Skin epidermis (tissue), 12 donors: ENCODE results near the gene HCK.
"Not testable (repeated sequence)": the region's sequence is repeated elsewhere in the genome, so short reads cannot be mapped to it uniquely, and the experiment has no call there.

Source experiments
- H3K27ac ChIP-seq, 21 experiments: fragments of 200-600 bp; sonication (generic) in 11 of 21; one replicate each; pipeline ENCODE4 v1.5.0; 2020; ENCODE audit warnings: mild to moderate bottlenecking in 3 of 21, inconsistent platforms in 2 of 21, moderate library complexity in 2 of 21
- H3K4me3 ChIP-seq, 7 experiments: fragments of 200-600 bp; sonication (generic) in 2 of 7; one replicate each; pipeline ENCODE4 v1.5.0; 2020; ENCODE audit warnings: inconsistent platforms in 2 of 7, mild to moderate bottlenecking in 2 of 7, moderate library complexity in 1 of 7

The HCK gene

DNA sequence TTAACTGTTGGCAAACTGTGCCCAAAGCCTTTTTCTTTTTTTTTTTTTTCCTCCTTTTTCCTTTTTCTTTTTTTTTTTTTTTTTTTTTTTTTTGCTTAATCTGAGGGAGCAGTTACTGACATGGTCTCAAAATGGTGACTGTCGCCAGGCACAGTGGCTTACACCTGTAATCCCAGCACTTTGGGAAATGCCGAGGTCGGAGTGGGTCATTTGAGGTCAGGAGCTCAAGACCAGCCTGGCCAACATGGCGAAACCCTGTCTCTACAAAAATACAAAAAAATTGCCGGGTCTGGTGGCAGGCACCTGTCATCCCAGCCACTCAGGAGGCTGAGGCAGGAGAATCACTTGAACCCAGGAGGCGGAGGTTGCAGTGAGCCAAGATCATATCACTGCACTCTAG, 64.8 kb downstream of the HCK start:
- not testable (repeated sequence) for H3K27ac ChIP-seq, H3K4me3 ChIP-seq

GRCh38 chr20:32118427-32118826, 66.4 kb downstream of the HCK start:
- H3K27ac ChIP-seq = not testable (repeated sequence)

DNA sequence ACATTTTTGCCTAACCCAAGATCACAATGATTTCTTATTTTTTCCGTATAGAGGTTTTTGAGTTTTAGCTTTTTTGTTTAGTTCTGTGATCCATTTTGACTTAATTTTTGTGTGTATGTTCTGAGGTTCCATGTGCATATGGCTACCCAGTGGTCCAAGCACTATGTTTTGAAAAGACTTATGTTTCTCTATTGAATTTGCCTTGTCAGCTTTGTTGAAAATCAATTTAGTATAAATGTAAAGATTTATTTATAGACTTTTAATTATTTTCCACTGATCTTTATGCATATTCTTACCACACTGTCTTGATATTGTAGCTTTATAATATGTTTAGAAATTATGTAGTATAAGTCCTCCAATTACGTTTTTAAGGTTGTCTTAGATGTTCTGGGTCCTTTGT, 67.7 kb downstream of the HCK start:
- Histone ChIP-seq H3K27ac (no peak overlapping the region), H3K4me3 (no peak overlapping the region)

More at GRCh38 chr20:32118427-32118826, 66.4 kb downstream of the HCK start:
- H3K4me3 ChIP-seq = not testable (repeated sequence)

DNA sequence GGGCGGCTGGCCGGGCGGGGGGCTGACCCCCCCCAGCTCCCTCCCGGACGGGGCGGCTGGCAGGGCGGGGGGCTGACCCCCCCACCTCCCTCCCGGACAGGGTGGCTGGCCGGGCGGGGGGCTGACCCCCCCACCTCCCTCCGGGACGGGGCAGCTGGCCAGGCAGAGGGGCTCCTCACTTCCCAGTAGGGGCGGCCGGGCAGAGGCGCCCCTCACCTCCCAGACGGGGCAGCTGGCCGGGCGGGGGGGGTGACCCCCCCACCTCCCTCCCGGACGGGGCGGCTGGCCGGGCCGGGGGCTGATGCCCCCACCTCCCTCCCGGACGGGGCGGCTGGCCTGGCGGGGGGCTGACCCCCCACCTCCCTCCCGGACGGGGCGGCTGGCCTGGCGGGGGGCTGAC, 69.9 kb downstream of the HCK start:
- H3K27ac ChIP-seq, H3K4me3 ChIP-seq: not testable (repeated sequence)

DNA sequence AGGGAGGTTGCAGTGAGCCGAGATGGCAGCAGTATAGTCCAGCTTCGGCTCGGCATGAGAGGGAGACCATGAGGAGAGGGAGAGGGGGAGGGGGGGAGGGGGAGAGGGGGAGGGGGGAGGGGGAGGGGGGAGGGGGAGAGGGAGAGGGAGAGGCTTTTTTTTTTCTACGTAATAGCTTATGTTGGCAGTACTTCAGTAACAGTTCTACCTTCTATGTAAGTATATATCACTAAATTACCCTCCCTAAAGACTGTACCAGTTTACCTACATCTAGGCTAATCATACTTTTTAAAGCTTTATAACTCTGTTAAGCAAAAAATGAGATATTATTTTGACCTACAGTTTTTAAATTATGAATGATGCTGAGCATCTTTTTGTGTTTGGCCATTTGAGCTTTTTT, 71.0 kb downstream of the HCK start:
- no peak overlapping the region for H3K4me3 ChIP-seq
- no peak overlapping the region for H3K27ac ChIP-seq

- no peak overlapping the region for H3K4me3 ChIP-seq
- no peak overlapping the region for H3K27ac ChIP-seq
These were observed 72.9 kb downstream of the HCK start for GRCh38 chr20:32124916-32125454.

DNA sequence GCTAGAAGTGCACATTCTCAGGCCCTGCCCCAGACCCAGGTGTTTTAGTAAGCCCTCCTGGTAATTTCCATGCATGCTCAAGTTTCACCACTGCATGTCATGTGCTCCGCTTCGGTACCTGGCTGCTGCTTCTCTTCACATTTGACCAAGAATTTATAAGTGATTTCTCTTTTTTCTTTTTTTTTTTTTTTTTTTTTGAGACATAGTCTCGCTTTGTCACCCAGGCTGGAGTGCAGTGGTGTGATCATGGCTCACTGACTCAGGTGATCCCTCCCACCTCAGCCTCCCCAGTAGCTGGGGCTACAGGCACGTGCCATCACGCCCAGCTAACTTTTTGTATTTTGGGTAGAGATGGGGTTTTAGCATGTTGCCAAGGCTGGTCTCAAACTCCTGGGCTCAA, 73.5 kb downstream of the HCK start:
- no peak overlapping the region for H3K4me3 ChIP-seq
- H3K27ac ChIP-seq = no peak overlapping the region

- Histone ChIP-seq H3K27ac (no peak overlapping the region), H3K4me3 (no peak overlapping the region)
These were observed 74.9 kb downstream of the HCK start for GRCh38 chr20:32126919-32127318.

DNA sequence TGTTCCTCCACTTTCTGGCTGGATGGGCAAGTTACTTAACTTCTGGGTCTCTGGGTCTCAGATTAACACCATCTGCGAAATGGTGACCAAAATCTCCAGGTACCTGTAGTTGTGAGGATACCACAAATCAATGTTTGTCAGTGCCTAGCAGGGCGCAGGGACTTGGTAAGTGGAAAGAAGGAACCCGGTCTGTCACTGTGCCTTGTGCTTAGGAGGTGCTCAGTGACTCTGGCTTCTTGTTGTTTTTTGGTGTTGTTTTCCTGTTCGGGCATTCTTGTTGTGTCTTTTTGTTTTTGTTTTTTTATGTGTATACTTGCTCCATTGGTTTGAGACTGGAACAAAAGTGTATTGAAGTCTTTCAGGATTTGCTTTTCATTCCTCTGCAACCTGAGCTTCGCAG, 75.3 kb downstream of the HCK start:
- Histone ChIP-seq H3K4me3 (no peak overlapping the region), H3K27ac (no peak overlapping the region)

DNA sequence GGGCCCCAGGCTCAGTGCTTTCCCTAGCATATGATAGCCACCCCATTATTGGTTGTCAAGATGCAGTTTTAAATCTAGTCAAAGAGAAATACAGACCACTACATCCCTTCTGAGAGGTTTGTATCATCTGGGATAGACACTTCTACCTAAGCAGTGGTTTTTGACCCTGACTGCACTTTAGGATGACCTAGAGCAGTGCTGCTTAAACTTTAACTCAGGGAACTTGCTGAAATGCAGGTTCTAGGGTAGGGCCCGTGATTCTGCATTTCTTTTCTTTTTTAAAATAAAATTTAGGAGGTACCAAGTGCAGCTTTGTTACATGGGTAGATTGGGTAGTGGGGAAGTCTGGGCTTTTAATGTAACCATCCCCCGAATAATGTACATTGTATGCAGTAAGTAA, 76.1 kb downstream of the HCK start:
- Histone ChIP-seq H3K27ac (no peak overlapping the region), H3K4me3 (no peak overlapping the region)

DNA sequence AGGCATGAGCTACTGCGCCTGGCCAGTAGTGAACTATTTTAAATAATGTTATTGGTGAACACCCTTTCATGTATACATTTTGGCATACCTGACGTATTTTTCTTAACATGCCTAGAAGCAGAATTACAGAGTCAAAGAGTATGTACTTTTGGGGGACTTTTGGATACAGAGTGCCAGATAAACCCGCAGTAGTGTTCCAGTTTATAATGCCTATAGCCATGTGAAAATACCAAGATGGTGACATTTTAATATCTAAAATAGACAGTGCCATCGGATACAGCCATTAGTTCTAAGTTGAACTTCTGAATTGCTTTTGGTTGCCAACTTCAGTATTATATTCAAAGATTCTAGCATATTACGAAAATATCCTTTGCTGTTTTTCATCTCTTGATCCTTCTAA, 77.8 kb downstream of the HCK start:
- Histone ChIP-seq H3K4me3 (no peak overlapping the region), H3K27ac (no peak overlapping the region)

DNA sequence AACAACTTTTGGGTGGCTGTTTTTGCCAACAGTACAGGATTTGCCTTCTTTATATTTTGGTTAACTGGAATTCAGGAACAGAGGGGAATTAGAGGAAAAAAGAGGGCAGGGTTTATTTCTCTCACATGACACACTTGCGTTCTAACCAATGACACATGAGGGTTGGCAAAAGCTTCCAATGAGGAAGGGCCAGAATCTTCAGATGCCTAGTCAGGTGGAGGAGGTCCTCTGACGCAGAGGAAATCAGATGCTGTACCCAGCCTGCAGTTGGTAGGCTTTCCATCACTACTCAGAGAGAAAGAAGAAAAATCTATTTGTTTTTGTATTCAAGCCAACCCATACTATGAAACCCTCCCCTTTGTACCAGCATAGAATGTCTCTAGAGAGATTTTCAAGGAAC, 78.3 kb downstream of the HCK start:
- Histone ChIP-seq H3K4me3 (no peak overlapping the region), H3K27ac (no peak overlapping the region)

DNA sequence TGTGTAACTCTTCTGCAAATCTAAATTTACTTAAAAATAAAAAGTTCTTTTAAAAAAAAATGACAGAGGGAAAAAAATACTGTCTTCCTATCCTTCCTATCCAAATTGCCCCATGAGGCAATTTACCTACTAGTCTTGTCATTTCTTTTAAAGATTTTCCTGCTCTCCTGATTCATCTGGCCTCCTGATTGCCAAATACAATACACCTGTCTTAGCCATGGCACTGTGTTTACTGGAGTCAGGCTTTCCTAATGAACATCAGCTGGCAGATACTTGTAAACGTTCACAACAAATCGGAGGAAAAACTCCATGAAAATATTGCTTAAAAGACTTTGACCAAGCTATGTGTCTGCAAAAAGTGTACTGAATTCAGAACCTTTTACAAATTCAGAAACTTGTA, 78.9 kb downstream of the HCK start:
- Histone ChIP-seq H3K27ac (no peak overlapping the region), H3K4me3 (no peak overlapping the region)

DNA sequence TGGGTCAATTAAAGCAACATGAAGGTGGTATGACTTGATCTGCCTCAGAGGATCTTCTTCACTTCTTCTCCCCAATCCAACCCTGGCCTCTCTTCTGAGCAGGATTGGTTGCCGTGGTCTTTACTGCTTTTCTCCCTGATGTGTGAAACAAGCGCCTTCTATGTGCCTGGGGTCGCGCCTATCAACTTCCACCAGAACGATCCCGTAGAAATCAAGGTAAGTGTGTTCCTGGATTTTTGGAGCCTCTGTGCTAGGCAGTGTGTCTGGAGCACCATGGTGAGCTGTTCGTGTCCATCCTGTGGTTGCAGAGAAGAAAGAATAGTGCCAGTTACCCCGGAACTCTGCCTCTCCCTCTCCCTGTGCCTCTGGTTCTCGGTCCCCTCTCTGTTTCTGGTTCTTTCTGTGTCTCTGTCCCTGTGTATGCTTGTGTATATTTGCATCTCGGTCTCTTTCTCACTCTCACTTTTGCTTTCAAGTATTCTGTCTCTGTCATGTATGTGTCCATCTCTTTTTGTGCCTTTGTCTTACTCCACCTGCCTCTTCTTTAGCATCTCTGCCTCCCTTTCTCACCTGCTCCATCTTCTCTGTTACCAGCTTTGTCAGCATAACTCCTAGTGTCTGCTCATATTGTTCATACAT, 81.0 kb downstream of the HCK start:
- no peak overlapping the region for H3K4me3 ChIP-seq
- H3K27ac ChIP-seq = no peak overlapping the region

- Histone ChIP-seq H3K4me3 (no peak overlapping the region), H3K27ac (no peak overlapping the region)
These were observed 82.0 kb downstream of the HCK start for GRCh38 chr20:32134026-32134425.

DNA sequence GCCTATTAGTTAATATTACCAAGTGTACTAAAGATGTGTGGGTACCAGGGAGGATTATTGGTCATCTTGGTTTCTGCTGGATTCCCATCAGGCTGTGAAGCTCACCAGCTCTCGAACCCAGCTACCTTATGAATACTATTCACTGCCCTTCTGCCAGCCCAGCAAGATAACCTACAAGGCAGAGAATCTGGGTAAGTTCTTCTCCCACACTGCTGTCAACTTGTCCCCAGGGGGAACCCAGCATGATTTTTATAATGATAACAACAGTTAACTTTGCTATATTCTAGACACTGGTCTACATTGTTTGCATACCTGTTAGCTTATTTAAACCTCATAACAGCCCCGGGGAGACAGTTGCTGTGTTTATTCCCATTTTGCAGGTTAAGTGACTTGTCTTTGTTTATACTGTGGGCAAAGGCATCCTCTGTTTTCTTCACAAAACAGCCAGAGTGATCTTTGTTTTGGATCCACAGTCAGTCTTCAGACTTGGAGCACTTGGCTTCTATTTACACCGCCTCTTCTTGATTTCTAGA, 84.0 kb downstream of the HCK start:
- H3K27ac ChIP-seq = no peak overlapping the region

GRCh38 chr20:32138921-32139320, 86.9 kb downstream of the HCK start:
- Histone ChIP-seq H3K4me3 (no peak overlapping the region), H3K27ac (no peak overlapping the region)

More for the DNA sequence above, 84.0 kb downstream of the HCK start:
- H3K4me3 ChIP-seq = no peak overlapping the region

DNA sequence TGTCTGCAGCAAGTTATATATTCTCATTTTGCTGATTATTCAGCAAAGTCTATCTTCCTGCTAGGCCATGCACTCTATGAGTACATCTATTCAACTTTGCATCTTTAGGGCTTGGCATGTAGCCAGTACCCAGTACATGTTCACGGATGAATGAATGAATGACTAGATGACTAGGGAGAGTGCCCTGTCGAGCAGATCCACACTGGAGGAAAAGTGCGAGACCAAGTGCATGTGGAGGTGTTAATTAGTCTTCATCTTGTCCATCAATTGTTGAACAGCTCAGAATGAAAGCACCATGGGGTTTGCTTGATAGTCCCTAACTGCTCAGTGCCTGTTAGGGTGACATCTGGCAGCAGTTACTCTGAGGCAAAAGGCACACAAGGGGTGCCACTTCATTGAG, 87.9 kb downstream of the HCK start:
- H3K27ac ChIP-seq = no peak overlapping the region
- no peak overlapping the region for H3K4me3 ChIP-seq

DNA sequence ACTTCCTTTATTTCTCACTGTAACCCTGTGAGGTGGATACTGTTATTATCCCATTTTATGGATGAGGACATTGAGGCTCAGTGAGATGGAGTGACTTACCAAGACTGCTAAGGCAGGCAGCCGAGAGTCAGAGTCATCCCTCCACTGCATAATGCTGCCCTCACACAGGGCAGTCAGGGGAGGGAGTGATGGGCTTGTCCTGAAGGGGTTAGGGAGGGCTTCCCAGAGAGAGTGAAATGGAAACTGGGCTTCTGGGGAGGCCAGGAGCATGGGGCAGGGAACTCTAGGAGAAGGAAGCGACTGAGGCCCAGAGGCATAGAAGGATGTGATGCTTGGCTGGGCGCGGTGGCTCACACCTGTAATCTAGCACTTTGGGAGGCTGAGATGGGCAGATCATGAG, 88.6 kb downstream of the HCK start:
- no peak overlapping the region for H3K27ac ChIP-seq
- H3K4me3 ChIP-seq = no peak overlapping the region

- no peak overlapping the region for H3K4me3 ChIP-seq
- H3K27ac ChIP-seq = no peak overlapping the region
These were observed 89.5 kb downstream of the HCK start for GRCh38 chr20:32141465-32141980.

DNA sequence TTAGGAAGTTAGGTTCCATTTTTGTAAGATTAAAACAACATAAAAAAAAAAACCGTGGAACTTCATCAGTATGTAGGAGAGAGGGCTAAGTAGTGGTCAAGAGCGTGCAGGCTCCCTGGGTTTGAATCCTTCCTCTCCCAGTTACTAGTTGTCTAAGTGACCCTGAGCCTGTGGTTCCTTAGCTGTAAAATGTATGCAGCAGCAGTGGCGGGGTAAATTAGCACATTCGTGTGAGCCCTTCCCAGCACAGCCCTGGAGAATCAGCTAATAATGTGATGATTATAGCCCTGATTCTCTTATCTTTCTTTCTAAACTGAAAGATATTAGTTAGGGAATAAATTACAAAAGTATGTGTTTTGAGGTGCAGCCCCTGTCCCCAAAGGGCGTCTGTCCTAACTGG, 90.0 kb downstream of the HCK start:
- Histone ChIP-seq H3K27ac (no peak overlapping the region), H3K4me3 (no peak overlapping the region)

- Histone ChIP-seq H3K4me3 (no peak overlapping the region), H3K27ac (no peak overlapping the region)
These were observed 90.9 kb downstream of the HCK start for GRCh38 chr20:32142991-32143390.
